NCI-H2107 (cell line): ENCODE data around the gene FASLG.

Source experiments
- DNase-seq: peaks from one replicate; lab custom pipeline; 2025; lab: John Stamatoyannopoulos, UW

FASLG gene

DNA sequence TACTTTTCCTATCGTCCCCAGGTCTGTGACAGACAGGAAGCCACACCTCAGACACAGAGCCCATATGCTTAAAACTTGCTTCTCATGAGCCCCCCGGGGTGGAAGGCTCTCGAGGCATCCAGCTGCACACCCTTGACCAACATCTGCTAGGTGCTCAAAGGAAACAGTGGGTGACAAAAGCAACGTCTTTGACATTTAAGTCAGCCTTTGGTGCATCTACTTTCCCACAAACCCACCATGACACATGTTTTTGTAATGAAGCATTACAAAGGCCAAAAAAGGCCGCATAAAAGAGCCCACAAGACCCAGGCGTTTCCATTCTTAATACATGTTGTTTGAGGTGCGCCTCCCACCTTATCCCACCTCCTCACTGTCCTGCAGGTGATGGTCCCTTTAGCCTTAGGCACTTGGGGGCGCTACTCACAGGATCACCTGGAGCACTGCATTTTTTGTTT lies 11.8 kb upstream of the FASLG start:
- DNase-seq, result no peak

DNA sequence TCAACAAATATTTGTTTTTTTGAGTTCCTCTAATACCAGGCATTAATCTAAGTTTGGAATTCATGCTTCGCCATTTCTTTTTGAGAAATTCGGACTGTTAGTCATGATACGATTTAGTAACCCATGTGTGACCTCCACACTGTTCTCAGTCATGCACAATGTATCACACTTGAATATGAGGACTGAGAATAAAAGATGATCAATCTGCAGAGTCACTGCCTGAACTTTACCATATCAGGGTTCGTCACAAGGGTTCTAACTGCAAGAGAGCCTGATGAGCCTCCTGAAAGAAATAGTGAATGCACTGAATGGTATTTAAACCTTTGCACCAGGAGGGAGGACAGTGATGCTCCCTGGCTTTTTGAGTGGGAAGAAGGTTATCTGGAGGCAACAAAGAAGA lies 10.9 kb upstream of the FASLG start:
- DNase-seq, result no peak

DNA sequence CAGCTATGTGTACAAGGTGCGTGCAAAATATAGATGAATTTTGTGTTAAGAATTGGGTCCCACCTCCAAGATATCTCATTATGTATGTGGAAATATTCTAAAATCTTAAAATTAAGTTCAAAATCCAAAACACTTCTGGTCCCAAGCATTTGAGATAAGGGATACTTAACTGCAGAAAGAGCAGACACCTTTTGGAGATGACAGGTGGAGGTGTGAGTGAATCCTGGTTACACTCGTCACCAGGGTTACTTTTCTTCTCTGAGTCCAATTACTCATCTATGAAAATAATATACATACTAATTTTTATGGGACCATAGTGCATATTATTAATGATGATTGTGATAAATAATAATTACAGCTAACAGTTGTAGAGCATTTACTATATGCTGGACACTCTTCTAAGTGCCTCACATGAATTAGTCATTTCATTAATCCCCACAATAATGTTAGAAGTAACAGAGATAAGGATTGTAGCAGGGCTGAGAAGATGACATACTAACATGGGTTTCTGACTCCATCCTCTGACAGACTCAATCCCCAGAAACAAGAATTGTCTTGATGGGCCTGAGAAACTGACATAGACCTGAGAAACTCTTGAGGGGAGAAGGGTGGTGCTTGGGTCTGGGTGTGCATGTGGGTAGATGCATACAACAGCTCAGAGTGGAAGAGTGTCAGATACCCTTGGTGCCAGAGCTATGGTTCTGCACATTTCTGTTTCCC lies 8.3 kb upstream of the FASLG start:
- DNase-seq, result no peak

DNA sequence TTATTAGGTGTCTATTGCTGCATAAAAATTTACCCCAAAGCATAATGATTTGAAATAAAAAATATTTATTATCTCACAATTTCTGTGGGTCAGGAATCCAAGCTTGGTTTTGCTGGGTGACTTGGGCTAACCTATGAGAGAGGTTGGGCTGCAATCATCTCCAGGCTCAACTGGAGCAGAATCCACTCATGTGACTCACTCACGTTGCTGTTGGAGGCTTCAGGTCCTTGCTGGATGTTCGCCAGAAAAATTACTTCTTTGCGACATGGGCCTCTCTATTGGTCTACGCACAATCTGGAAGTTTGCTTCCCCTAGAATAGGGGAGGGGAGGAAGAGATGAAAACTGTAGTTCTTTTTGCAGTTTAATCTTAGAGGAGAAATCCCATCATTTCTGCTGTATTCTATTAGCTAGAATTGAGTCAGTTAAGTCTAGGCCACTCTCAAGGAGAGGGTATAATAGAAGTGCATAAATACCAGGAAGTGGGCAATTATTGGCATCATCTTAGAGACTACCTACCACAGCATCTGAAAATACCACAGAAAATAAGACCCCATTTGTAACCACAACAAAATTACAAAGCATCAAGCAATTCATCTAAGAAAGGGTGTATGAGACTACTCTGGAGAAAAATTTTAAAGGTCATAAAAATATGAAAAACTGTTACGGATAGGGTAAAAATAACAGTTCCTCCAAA lies 5.7 kb upstream of the FASLG start:
- DNase-seq, result no peak

DNA sequence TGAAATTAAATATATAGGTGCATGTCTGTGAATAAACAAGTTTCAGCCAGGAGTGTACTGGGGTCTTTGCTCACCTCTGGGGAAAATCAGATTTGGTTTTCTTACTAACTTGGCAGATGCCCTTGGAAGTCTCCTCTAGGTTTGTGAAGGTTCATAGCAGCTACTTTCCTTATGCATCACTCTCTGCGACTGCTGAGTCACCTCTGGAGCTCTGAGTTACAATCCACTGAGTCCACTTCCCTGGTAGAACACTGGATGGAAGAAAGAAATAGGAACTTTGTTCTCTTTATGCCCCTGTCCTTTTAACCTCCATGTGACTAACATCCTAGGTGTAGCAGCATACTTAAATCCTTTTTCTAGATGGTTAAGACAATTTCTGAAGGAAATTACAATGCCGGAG lies 4.4 kb upstream of the FASLG start:
- no peak for DNase-seq

DNA sequence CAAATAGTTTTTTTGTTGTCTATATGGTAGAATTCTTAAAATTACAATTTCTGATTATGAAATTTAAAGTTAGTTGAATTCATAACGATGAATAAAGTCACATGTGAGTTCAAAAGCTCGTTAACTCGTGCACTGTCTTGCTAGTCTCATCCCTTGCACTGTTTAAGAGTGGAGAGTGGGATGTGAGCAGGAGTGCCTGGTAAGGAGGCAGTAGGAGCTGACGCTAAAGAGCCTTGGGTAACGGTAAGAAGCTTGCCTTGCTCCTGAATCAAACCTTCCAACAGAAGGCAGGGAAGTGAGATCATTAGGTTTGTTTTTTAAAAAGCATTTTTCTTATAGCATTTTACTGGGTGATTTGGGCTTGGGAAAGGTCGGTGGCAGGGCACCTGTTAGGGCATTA lies 2.3 kb upstream of the FASLG start:
- no peak for DNase-seq

DNA sequence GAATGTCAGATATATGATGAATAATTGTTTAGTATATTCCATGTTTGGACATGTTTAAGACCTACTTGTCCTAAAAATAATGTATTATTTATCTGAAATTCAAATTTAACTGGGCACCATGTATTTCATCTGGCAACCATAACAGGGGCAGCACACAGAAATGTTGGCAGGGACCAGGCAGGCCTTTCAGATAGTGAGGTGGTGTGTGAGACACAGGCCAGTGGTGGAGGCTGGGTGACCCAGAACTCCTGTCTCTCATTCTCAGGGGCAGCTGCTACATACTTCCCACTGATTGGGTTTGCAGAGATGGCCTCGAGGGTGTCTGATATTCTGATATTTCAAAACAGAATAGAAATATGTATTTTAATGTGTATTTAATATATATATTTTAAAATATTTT lies 1.3 kb upstream of the FASLG start:
- no peak for DNase-seq

DNA sequence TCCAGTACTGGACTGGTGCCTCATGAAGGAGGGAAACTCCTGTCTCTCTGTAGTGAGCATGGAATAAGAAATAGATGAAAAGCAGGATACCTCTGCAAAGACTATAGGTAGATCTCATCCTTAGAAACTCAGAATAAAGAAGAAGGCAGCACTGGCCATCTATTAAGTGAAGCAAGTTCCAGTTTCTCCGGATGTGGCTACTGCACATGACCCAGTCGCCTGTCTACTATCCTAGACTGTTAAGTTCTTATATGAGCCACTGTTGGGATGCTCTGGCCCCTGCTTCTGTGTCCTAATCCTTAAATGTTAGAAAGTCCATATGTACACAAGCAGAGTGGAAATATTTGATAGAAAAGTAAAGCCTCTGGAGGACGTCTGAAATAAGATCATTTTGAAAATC lies 2.2 kb downstream of the FASLG start:
- no peak for DNase-seq

DNA sequence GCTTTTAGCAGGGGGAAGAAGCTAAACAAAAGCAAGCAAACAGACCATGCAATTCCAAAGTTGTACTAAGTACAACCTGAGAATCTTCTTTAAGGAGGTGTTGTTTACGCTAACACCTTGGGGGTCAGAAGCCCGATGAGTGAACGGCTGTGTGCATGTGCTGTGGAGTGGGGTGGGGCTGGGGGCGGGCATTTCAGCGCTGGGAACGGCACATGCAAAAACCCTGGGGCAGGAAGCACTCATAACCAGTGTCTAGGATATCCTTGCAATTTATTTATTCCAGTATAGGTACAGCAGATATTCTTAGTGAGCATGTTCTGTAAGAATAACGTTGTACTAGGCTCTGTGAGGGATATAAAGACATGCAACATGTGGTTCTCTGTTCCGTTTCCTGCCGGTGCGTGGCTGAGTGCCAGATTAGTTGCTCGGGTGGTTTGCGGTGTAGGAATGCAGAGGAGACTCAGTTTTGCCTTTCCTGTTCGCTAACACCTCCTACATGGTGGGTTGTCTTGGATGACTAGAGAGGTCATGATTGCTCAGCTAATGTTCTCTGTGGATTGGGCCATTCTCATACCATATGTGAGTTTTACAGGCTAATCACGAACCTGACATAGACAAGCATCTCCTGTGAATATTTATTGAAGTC lies 3.7 kb downstream of the FASLG start:
- no peak for DNase-seq

DNA sequence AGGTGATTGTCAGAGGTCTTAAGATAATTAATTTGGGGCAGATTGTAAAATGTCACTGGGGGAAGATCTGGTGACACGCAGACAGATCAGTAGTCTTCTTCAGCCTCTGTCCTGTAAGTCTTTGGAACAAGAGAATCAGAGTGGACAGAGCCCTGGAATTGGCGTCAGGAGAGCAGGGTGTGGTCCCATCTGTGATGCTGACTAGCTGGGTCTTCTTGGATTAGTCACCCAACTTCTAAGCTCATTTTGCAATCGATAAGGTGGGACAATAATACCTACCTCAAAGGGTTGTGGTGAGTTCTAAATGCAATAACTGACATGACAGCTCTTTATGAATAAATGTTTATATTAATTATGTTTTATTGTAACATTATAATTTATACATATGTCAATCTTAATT lies 4.8 kb downstream of the FASLG start:
- DNase-seq, result no peak

DNA sequence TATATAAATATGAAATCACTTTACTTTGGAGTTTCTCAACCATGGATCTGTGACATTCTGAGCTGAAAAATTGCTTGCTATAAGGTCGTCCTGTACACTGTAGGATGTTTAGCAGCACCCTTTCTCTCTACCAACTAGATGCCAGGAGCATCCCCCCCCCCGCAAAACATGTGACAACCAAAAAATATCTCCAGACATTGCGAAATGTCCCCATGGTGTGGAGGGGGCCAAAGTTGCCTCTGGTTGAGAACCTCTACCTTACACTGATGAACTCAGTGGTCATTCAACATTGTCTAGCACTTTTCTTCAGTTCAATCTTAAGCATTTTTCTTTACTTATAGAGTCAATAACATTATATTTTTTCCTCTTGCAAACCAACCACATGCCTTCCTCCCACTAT lies 9.2 kb downstream of the FASLG start:
- DNase-seq, result no peak

DNA sequence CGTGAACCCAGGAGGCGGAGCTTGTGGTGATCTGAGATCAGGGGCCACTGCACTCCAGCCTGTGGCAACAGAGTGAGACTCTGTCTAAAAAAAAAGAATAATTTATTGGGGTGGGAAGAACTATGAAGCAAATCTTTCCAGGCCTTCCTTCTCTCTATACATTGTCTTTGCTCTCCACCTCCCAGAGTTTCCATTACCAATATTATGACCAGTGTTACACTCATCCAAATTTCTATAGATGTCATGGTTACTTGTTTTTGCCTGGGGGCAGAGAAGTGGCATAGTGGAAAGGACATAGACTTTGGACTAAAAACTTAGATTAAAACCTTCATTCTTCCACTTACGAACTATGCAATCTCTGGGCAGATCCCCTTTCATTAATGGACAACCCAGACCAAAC lies 10.1 kb downstream of the FASLG start:
- DNase-seq, result no peak

DNA sequence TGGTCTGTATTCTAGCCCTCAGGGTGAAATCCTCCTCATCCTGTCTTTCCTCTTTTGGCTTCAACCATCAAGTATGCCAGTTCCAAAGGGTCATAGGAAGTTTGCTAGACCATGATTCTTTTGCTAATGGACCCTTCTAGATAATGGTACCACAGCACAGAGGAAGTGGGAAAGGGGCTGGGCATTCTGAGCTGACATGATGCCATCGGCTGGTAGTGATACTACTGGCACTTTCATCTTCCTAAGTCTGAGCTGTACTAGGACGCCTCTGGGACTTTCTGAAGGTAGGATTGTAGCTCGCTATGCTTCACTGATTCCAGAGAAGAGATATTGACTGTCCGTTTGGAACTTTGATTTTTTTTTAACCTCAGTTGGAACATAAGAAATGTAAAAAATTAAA lies 11.4 kb downstream of the FASLG start:
- DNase-seq, result no peak

DNA sequence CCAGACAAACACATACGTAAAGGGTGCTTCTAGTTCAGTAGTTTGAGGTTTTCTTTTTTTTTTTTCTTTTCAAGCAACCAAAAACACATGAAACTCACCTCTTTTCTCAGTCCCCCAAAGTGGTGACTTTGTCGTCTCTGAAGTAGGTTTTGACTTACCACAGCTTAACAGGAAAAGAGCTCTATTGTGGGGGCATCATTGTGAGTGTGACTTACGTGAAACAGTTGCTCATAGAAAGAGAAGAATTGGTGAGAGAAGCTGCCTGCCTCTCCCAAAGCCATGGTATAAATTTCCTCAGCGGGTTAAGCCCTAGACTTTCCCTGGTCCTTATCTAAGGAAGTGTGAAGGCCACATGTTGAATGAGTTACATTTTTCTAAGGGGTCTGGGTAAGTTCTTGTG lies 11.9 kb downstream of the FASLG start:
- no peak for DNase-seq

DNA sequence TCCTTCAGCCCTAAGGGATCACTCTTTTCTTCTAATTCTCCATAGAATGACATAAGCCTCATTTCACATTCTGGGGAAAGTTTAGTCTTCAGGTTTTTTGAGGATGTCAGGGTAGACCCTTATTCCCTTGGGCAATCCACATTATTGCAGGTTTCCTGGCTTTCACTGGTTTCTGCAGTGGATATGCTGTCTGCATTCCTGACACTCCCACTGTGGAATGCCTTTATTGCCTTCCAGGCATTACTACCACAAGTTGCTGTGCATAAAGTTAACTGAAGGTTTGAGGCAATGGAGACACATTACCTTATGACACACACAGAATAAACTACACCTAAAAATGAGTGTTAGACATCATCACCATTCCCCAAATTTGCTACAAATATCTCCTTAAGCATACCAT lies 12.7 kb downstream of the FASLG start:
- no peak for DNase-seq

DNA sequence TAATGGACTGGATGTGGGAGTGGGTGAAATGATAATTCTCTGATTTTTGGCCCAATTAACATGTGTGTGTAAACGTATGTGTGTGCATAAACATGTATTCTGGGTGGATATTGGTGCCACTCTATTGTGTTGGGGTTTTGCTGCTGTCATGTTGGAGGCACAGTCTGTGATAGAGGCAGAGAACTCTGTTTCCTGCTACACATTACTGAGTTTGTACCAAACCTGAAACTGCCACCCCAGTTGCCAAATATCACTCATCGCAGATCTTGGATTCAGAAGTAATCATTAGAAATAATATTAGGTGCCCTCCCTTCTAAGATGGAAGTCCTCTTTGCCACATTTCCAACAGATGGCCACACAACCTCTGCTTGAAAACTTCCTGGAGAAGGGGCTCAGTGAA lies 13.8 kb downstream of the FASLG start:
- DNase-seq, result no peak

DNA sequence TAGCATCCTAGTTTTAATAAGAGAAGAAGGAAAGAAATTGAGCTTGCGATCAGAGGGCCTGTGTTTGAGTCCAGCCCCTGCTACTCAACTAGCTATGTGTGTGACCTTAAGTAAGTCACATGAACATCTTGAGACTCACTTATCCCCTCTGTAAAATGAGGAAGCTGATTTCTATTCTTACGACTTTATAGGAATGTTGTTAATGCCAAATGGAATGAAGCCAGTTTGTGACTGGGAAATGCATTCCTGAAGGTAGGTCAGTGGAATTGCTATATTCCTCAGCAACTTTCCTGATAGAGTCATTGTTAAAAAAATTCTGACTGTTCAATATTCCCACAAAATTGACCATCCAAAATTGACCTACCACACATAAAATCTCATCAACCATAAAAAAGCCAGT lies 14.9 kb downstream of the FASLG start:
- DNase-seq, result no peak

DNA sequence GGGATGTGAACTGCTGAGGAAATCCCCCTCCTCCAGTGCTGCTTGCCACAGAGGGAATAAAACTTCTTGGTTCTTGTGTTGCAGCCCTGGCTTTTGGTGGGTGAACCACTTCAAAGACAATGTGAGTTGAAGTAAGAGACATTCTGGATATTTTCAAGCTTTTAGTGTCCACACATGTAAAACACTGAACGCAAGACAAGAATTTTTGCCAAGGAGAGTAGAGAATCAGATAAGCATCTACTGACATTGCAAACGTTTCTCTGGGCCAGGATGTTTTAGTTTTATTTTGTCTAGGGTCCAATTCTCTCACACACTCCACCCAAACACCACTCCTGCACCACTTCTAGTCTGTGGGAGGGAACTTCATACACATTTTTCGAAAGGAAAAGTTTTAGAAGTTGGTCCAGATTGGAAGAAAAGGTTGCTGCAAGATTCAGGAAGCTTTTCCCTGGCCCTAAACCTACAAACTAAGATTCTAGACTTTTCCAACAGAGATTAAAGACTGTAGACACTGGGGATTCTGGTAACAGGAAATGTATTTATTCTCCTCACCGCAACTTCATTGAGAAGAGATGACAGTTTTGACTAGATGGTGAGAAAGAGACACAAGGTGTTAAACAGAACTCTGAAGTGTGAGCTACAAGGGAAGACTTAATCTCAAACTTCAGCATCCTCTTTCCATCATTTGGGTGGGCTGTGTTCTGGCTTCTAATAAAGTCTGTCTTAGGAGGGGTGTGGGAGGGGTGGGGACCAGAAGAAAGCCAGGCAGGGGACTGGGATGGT lies 16.1 kb downstream of the FASLG start:
- no peak for DNase-seq

DNA sequence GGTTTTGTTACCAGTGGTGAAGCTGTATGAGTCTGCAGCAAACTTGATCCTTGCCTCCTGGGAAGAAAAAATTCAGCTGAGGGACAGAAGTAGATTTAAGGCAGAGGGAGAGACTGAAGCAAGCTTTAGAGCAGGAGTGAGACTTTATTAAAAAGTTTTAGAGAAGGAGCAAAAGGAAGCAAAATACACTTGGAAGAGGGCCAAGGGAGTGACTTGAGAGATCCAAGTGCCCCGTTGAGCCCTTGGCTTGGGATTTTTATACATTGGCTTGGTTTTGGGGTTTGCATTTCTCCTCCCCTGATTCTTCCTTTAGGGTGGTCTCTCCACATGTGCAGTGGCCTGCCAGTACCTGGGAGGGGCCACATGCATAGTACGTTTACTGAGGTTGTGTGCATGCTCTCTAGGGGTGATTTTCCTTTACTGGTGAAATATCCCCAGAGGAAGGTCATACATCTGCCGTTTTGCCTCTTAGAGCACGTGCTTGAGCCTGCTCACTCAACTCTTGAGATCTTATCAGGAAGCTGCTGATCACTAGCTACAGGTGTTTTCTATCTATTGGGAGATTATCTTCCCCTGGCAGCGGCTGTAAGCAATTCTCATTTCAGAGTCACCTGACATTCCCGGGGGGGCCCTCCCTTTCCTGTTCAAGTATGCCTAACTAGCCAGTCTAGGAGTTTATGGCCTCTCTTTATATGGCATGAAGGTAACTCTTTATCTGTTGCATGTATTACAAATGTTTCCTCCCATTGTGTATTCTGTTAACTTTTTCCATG lies 20.3 kb downstream of the FASLG start:
- DNase-seq, result no peak

DNA sequence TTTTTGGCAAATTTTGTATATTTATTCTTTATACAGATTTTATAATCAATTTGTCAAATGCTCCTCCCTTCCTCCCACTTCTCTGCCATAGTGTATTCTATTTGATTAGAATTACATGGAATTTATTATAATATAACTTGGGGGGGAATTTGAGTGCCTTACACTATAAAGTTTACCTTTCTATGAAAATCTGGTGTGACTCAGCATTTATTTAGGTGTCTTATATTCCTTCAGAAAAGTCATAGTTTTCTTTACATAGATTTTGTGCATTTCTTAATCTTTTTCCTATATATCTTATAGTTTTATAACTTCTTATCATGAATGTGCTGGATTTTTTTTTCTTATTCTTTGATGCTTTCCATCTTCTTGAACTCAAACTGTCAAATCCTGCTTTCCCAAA lies 21.3 kb downstream of the FASLG start:
- no peak for DNase-seq

DNA sequence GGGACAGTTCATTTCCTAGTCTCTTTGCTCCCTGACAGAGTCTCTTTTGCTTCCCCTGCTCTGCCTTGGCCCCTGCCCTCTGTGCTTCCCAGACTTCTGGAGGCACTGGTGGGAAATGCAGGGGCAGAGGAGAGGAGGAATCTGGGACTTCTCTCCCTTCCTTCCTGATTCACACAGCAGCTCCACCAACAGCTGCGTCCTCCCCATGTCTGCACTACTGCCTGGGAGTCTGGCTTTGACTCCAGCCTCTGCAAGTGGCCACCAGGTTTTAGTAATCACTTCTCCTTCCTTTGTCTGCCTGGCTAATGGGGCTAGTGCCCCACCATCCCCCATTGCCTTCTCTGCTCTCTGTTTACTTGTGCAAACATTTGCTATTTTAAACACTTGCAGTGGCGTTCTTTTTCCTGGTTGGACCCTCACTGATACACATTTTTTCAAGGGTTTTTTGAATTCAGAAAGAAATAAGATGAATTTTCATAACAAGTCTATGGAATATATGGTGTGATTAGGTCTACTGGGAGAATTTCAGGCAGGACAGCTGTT lies 21.9 kb downstream of the FASLG start:
- no peak for DNase-seq

DNA sequence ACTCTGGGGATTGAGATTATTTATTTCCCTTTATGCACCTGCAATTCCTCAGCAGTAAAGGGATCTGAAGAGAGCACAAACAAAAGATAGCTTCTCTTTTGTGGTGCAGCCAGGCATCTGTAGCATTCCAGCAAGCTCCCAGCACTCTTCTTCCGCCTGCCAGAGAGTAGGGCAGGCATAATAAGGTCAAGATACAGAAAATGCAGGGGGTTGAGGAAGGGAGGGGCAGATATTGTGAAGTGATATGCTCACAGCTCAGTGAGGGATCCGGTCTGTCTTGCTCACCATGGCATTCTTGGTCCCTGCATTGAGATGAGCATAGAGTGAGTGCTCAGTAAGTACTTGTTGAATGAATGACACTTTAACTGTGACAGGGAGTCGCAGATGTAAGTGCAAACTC lies 23.9 kb downstream of the FASLG start:
- DNase-seq, result no peak
